Neural progenitor cell (in vitro differentiated cells): Measurements from ENCODE around the gene SH3GLB1.

ENCODE experiments used
- CTCF ChIP-seq: fragments of 200-600 bp; sonication (generic); IDR thresholded peaks from 2 replicates; pipeline ENCODE4 v1.5.1; 2017; ENCODE audit warnings: antibody characterized with exemption, mild to moderate bottlenecking
- EZH2phosphoT487 ChIP-seq: fragments of 200-600 bp; sonication (generic); IDR thresholded peaks from 2 replicates; pipeline ENCODE4 v1.6.1; 2017; ENCODE audit warnings: antibody characterized with exemption

- TF ChIP-seq CTCF (no peak), EZH2phosphoT487 (no peak)
Measured at GRCh38 chr1:86750530-86750929, 46.2 kb downstream of the SH3GLB1 start.
